Body of pancreas (tissue), 4 donors: ENCODE results near the gene WASF3.

ENCODE experiments used
- CTCF ChIP-seq, 7 experiments: fragments of 450-650 bp in 4 of 7; fragments of 200-600 bp in 3 of 7; sonication (generic) in 3 of 7; IDR thresholded peaks; one replicate each; pipeline ENCODE4 v1.5.1; 2016 to 2019; ENCODE audit warnings: antibody characterized with exemption in 7 of 7
- POLR2A ChIP-seq, 3 donors: fragments of 450-650 bp; IDR thresholded peaks; one replicate each; pipeline ENCODE4 v1.6.1; 2016; ENCODE audit warnings: antibody characterized with exemption in 3 of 3, mild to moderate bottlenecking in 2 of 3

DNA sequence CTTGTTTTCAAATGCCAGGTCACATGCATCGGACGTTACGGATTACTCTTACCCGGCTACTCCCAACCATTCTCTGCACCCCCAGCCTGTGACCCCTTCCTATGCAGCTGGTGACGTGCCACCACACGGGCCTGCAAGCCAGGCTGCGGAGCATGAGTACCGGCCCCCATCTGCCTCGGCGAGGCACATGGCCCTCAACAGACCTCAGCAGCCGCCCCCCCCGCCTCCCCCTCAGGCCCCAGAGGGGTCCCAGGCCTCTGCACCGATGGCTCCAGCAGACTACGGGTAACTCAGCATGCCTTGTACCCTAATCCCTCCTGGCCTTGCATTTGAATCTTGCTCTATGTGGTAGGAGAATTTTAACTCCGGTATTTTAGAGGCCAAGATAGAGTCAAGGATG lies 123.6 kb downstream of the WASF3 start:
- TF ChIP-seq POLR2A (IDR thresholded peaks at IDR 0.05) (no peak), CTCF (IDR thresholded peaks at IDR 0.05) (no peak)
